Measurements from ENCODE around the gene LAS1L. TPM values are rescaled to one million over a fixed set of nuclear protein-coding genes. Genes with fewer than 3 reads are reported as not detected.
"Not testable (repeated sequence)": the region's sequence is repeated elsewhere in the genome, so short reads cannot be mapped to it uniquely, and the experiment has no call there.

The LAS1L gene
- total and polyA plus RNA-seq, 2 experiments from 2014 or later, result 14.1 to 26.0 TPM

- H3K27ac ChIP-seq, result no peak overlapping the region
Observed at GRCh38 chrX:65488495-65488894, 46.1 kb downstream of the LAS1L start.

DNA sequence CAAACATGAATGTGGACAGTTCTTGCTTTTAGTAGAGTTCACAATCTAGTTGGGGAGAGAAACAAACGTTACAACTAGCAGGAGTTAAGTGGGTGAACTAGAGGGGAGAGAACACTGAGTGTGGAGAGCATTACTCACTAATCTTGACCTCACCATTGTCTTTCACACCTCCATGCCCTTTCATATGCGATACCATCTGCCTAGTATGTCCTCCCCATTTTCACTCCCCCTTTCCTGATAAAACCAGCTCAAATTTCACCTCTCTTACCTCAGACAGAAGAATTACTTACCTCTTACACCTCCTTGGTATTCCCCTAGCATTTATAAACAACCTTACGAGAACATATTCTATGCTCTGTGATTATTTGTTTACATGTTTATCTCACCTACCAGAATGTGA, 53.6 kb downstream of the LAS1L start:
- Histone ChIP-seq H3K27ac (no peak overlapping the region), H3K4me2 (no peak overlapping the region), H3K4me1 (ENCODE audit: insufficient read depth) (no peaks in the 10 kb centered on the region), H3K4me3 (no peak overlapping the region), H3K9me3 (ENCODE audit: low read depth) (no peaks in the 10 kb centered on the region), H3K36me3 (replicated peaks; ENCODE audit: insufficient read depth, low read depth) (no peaks in the 10 kb centered on the region), H4K20me1 (ENCODE audit: insufficient read depth, poor library complexity, severe bottlenecking) (no peaks in the 10 kb centered on the region), H3K27me3 (no peaks in the 10 kb centered on the region), H3K79me2 (no peaks in the 10 kb centered on the region), H3K9me2 (replicated peaks; ENCODE audit: insufficient read depth) (no peaks in the 10 kb centered on the region), H2AFZ (no peak overlapping the region)
- TF ChIP-seq, protein P1, sequence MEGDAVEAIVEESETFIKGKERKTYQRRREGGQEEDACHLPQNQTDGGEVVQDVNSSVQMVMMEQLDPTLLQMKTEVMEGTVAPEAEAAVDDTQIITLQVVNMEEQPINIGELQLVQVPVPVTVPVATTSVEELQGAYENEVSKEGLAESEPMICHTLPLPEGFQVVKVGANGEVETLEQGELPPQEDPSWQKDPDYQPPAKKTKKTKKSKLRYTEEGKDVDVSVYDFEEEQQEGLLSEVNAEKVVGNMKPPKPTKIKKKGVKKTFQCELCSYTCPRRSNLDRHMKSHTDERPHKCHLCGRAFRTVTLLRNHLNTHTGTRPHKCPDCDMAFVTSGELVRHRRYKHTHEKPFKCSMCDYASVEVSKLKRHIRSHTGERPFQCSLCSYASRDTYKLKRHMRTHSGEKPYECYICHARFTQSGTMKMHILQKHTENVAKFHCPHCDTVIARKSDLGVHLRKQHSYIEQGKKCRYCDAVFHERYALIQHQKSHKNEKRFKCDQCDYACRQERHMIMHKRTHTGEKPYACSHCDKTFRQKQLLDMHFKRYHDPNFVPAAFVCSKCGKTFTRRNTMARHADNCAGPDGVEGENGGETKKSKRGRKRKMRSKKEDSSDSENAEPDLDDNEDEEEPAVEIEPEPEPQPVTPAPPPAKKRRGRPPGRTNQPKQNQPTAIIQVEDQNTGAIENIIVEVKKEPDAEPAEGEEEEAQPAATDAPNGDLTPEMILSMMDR (IDR thresholded peaks at IDR 0.05; ENCODE audit: poor library complexity), result no peak
- TF ChIP-seq EZH2 (IDR thresholded peaks at IDR 0.05; ENCODE audit: borderline replicate concordance) (no peak), EZH2phosphoT487 (IDR thresholded peaks at IDR 0.05; ENCODE audit: low read depth, severe bottlenecking, unreplicated experiment) (no peak)
- 36% methylated on average over 3 of the region's 3 CpGs for WGBS (ENCODE audit: low lambda C conversion rate, missing lambda C conversion rate)
- no peak for DNase-seq (ENCODE audit: low spot score)

More at GRCh38 chrX:65488495-65488894, 46.1 kb downstream of the LAS1L start:
- no peaks in the 10 kb centered on the region for H3K79me2 ChIP-seq
- H2AFZ ChIP-seq, result no peak overlapping the region
- DNase-seq (ENCODE audit: low spot score), result no peak
- no peaks in the 10 kb centered on the region for H3K9me3 ChIP-seq (ENCODE audit: low read depth)
- no peaks in the 10 kb centered on the region for H3K27me3 ChIP-seq
- H3K4me2 ChIP-seq, result no peak overlapping the region
- H3K36me3 ChIP-seq (replicated peaks; ENCODE audit: insufficient read depth, low read depth), result no peaks in the 10 kb centered on the region
- no peaks in the 10 kb centered on the region for H4K20me1 ChIP-seq (ENCODE audit: insufficient read depth, poor library complexity, severe bottlenecking)
- WGBS (ENCODE audit: low lambda C conversion rate, missing lambda C conversion rate), result 52% methylated on average over 5 of the region's 5 CpGs
- H3K4me3 ChIP-seq, result no peak overlapping the region
- TF ChIP-seq EZH2phosphoT487 (IDR thresholded peaks at IDR 0.05; ENCODE audit: low read depth, severe bottlenecking, unreplicated experiment) (no peak), EZH2 (IDR thresholded peaks at IDR 0.05; ENCODE audit: borderline replicate concordance) (no peak)
- TF ChIP-seq, protein P1 (IDR thresholded peaks at IDR 0.05; ENCODE audit: poor library complexity), result no peak
- no peaks in the 10 kb centered on the region for H3K4me1 ChIP-seq (ENCODE audit: insufficient read depth)
- no peaks in the 10 kb centered on the region for H3K9me2 ChIP-seq (replicated peaks; ENCODE audit: insufficient read depth)

DNA sequence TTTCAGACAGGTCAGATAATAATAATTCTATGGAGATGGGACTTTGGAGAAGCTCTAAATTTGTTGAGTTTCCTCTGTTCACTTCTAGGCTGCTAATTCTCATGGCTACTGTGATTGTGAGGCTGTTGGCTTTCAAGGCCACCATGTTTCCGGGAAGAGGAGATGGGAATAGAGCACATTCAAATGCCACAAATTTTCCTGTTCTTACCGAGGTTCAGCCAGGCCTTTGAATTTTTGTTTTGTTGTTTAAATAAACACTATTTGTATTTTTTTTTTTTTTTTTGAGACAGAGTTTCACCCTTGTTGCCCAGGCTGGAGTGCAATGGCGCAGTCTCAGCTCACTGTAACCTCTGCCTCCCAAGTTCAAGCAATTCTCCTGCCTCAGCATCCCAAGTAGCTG, 55.5 kb downstream of the LAS1L start:
- 70% methylated on average over 3 of the region's 3 CpGs for WGBS (ENCODE audit: low lambda C conversion rate, missing lambda C conversion rate)
- DNase-seq (ENCODE audit: low spot score), result not testable (repeated sequence)

GRCh38 chrX:65476564-65476963, 58.0 kb downstream of the LAS1L start:
- H3K27me3 ChIP-seq, result no peaks in the 10 kb centered on the region
- no peaks in the 10 kb centered on the region for H3K9me3 ChIP-seq (ENCODE audit: low read depth)
- 74% methylated on average over 2 of the region's 2 CpGs for WGBS (ENCODE audit: low lambda C conversion rate, missing lambda C conversion rate)
- H3K79me2 ChIP-seq, result no peaks in the 10 kb centered on the region
- H3K4me2 ChIP-seq, result no peak overlapping the region
- no peak for DNase-seq (ENCODE audit: low spot score)
- H3K4me1 ChIP-seq (ENCODE audit: insufficient read depth), result no peaks in the 10 kb centered on the region
- TF ChIP-seq EZH2phosphoT487 (IDR thresholded peaks at IDR 0.05; ENCODE audit: low read depth, severe bottlenecking, unreplicated experiment) (no peak), EZH2 (IDR thresholded peaks at IDR 0.05; ENCODE audit: borderline replicate concordance) (no peak)
- TF ChIP-seq, protein P1 (IDR thresholded peaks at IDR 0.05; ENCODE audit: poor library complexity), result no peak
- no peak overlapping the region for H3K4me3 ChIP-seq
- H3K27ac ChIP-seq, result no peak overlapping the region
- no peaks in the 10 kb centered on the region for H3K9me2 ChIP-seq (replicated peaks; ENCODE audit: insufficient read depth)
- H3K36me3 ChIP-seq (replicated peaks; ENCODE audit: insufficient read depth, low read depth), result no peaks in the 10 kb centered on the region
- H2AFZ ChIP-seq, result no peak overlapping the region
- no peaks in the 10 kb centered on the region for H4K20me1 ChIP-seq (ENCODE audit: insufficient read depth, poor library complexity, severe bottlenecking)

More for the DNA sequence above, 55.5 kb downstream of the LAS1L start:
- not testable (repeated sequence) for H3K27ac ChIP-seq; H3K36me3 ChIP-seq (replicated peaks; ENCODE audit: insufficient read depth, low read depth); H3K79me2 ChIP-seq; H4K20me1 ChIP-seq (ENCODE audit: insufficient read depth, poor library complexity, severe bottlenecking); H3K9me3 ChIP-seq (ENCODE audit: low read depth); H2AFZ ChIP-seq; H3K27me3 ChIP-seq; H3K4me3 ChIP-seq; H3K4me2 ChIP-seq; H3K4me1 ChIP-seq (ENCODE audit: insufficient read depth); H3K9me2 ChIP-seq (replicated peaks; ENCODE audit: insufficient read depth)
